Measurements from ENCODE around the gene ASB18.

Gene ASB18

DNA sequence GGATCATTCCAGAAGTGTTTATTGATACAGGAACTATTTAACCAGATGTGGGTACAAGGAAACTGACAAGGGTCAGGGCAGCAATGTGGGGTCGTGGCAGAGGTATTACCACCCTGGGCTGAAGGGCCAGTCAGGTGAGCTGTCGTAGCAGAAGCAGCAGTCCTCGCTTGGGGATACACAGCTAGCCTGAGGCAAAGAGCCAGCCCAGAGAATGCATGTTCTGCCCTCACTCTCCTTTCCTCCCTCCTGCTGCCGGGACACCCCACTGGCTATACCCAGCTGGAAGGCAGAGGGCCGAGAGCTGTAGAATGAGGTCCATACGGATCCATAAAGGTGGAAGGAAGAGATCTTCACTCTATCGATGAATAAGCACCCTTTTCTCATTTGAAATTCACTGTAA, 63.8 kb downstream of the ASB18 start:
- TF ChIP-seq, protein P1, sequence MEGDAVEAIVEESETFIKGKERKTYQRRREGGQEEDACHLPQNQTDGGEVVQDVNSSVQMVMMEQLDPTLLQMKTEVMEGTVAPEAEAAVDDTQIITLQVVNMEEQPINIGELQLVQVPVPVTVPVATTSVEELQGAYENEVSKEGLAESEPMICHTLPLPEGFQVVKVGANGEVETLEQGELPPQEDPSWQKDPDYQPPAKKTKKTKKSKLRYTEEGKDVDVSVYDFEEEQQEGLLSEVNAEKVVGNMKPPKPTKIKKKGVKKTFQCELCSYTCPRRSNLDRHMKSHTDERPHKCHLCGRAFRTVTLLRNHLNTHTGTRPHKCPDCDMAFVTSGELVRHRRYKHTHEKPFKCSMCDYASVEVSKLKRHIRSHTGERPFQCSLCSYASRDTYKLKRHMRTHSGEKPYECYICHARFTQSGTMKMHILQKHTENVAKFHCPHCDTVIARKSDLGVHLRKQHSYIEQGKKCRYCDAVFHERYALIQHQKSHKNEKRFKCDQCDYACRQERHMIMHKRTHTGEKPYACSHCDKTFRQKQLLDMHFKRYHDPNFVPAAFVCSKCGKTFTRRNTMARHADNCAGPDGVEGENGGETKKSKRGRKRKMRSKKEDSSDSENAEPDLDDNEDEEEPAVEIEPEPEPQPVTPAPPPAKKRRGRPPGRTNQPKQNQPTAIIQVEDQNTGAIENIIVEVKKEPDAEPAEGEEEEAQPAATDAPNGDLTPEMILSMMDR (IDR thresholded peaks at IDR 0.05; ENCODE audit: insufficient read depth, low read depth, low read length, missing control alignments) = no peak

GRCh38 chr2:236196366-236196765, 67.8 kb downstream of the ASB18 start:
- TF ChIP-seq, protein P1 (IDR thresholded peaks at IDR 0.05; ENCODE audit: insufficient read depth, low read depth, low read length, missing control alignments) = no peak
- no peak overlapping the region for H3K4me3 ChIP-seq (ENCODE audit: low read depth, low read length)
- DNase-seq (ENCODE audit: low read depth) = no peak

More for the DNA sequence above, 63.8 kb downstream of the ASB18 start:
- no peak for DNase-seq (ENCODE audit: low read depth)
- H3K4me3 ChIP-seq (ENCODE audit: low read depth, low read length) = no peak overlapping the region

- DNase-seq (ENCODE audit: low read depth) = no peak
- TF ChIP-seq, protein P1 (IDR thresholded peaks at IDR 0.05; ENCODE audit: insufficient read depth, low read depth, low read length, missing control alignments) = no peak
- no peak overlapping the region for H3K4me3 ChIP-seq (ENCODE audit: low read depth, low read length)
Measured at GRCh38 chr2:236195726-236196125, 68.5 kb downstream of the ASB18 start.

GRCh38 chr2:236194786-236195185, 69.4 kb downstream of the ASB18 start:
- H3K4me3 ChIP-seq (ENCODE audit: low read depth, low read length) = no peak overlapping the region
- DNase-seq (ENCODE audit: low read depth) = no peak
- TF ChIP-seq, protein P1 (IDR thresholded peaks at IDR 0.05; ENCODE audit: insufficient read depth, low read depth, low read length, missing control alignments) = no peak

GRCh38 chr2:236193026-236193425, 71.2 kb downstream of the ASB18 start:
- no peak overlapping the region for H3K4me3 ChIP-seq (ENCODE audit: low read depth, low read length)
- TF ChIP-seq, protein P1 (IDR thresholded peaks at IDR 0.05; ENCODE audit: insufficient read depth, low read depth, low read length, missing control alignments) = no peak
- DNase-seq (ENCODE audit: low read depth) = no peak

DNA sequence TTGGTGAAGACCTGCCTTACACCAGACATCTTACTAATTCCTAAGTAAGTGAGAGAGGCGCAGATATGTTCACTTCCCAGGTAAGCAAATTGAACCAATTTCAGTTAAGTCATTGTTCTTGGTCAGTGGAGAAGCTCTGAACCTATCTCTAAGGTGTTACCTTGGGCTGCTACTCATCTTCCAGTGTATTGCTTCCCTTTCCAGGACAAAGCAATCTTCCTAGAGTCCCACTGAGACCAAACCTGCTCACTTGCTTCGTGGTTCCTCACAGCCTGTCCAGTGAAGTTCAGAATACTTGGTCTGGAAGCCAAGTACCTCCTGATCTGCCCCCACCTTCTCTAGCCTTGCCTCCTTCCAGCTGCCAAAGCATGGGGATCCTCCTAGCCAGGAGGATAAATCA, 73.5 kb downstream of the ASB18 start:
- H3K4me3 ChIP-seq (ENCODE audit: low read depth, low read length) = no peak overlapping the region
- TF ChIP-seq, protein P1 (IDR thresholded peaks at IDR 0.05; ENCODE audit: insufficient read depth, low read depth, low read length, missing control alignments) = no peak
- no peak for DNase-seq (ENCODE audit: low read depth)

- DNase-seq (ENCODE audit: low read depth) = no peak
- TF ChIP-seq, protein P1 (IDR thresholded peaks at IDR 0.05; ENCODE audit: insufficient read depth, low read depth, low read length, missing control alignments) = no peak
Measured at GRCh38 chr2:236184701-236185100, 79.5 kb downstream of the ASB18 start.

More at GRCh38 chr2:236184701-236185100, 79.5 kb downstream of the ASB18 start:
- H3K4me3 ChIP-seq (ENCODE audit: low read depth, low read length) = no peak overlapping the region

Measured in GM12865 (cell line).